Right lobe of liver (tissue), 4 donors: ENCODE data around the gene RNFT1.
"Not testable (repeated sequence)": the region's sequence is repeated elsewhere in the genome, so short reads cannot be mapped to it uniquely, and the experiment has no call there.

Experiments used
- CTCF ChIP-seq, 4 donors: fragments of 200-600 bp in 3 of 4; fragments of 450-650 bp in 1 of 4; IDR thresholded peaks; one replicate each; pipeline versions ENCODE4 v1.5.1 to v1.8.0; 2016 to 2022; ENCODE audit warnings: antibody characterized with exemption in 4 of 4, mild to moderate bottlenecking in 2 of 4
- POLR2A ChIP-seq: fragments of 450-650 bp; IDR thresholded peaks from one replicate; pipeline ENCODE4 v1.6.1; 2017; ENCODE audit warnings: antibody characterized with exemption, mild to moderate bottlenecking
- donor health status: DM: no; HTN: no; CAD: no.
- donor health status: DM: no; HTN: no; CAD: no.
- donor health status: DM: no; HTN: yes; CAD: no.

- TF ChIP-seq CTCF (IDR thresholded peaks at IDR 0.05); POLR2A: not testable (repeated sequence)
These were observed 40.0 kb upstream of the RNFT1 start for GRCh38 chr17:60004561-60004960.
